Gastrocnemius medialis (tissue), 4 donors: ENCODE results near the gene MIPEP. TPM values are rescaled to one million over a fixed set of nuclear protein-coding genes. Genes with fewer than 3 reads are reported as not detected.

ENCODE experiments used
- ATAC-seq, 2 donors: fragments of 150-250 bp; one replicate each; pipeline ENCODE4 v1.9.1; 2016
- DNase-seq, 2 donors: peaks; one replicate each; pipeline ENCODE4 v3.0.0-alpha.2; 2019
- H3K27ac ChIP-seq, 4 donors: fragments of 200-600 bp; sonication (generic); 1 replicate in 1 of 4; 2 replicates in 3 of 4; pipeline ENCODE4 v1.5.1; 2016 to 2018; ENCODE audit warnings: mild to moderate bottlenecking in 2 of 4, moderate library complexity in 1 of 4
- H3K27me3 ChIP-seq, 3 donors: fragments of 200-600 bp; sonication (generic) in 2 of 3; 1 replicate in 1 of 3; 2 replicates in 2 of 3; pipeline versions ENCODE4 v1.5.1 to v1.6.0; 2016 to 2019; ENCODE audit warnings: mild to moderate bottlenecking in 1 of 3, moderate library complexity in 1 of 3
- H3K36me3 ChIP-seq, 2 donors: fragments of 200-600 bp; sonication (generic) in 1 of 2; one replicate each; pipeline ENCODE4 v1.5.1; 2017 to 2018
- H3K4me1 ChIP-seq, 2 donors: fragments of 200-600 bp; sonication (generic) in 1 of 2; one replicate each; pipeline ENCODE4 v1.5.1; 2016 to 2017; ENCODE audit warnings: mild to moderate bottlenecking in 2 of 2
- H3K4me3 ChIP-seq, 4 donors: fragments of 200-600 bp; sonication (generic) in 3 of 4; 1 replicate in 1 of 4; 2 replicates in 3 of 4; pipeline ENCODE4 v1.5.1; 2016 to 2019; ENCODE audit warnings: mild to moderate bottlenecking in 2 of 4
- H3K9me3 ChIP-seq, 3 donors: fragments of 200-600 bp; sonication (generic) in 2 of 3; 1 replicate in 1 of 3; 2 replicates in 2 of 3; pipeline ENCODE4 v1.5.1; 2016 to 2019
- CTCF ChIP-seq, 5 experiments: fragments of 450-650 bp in 3 of 5; fragments of 200-600 bp in 2 of 5; sonication (generic) in 2 of 5; IDR thresholded peaks in 4 of 5; conservative IDR thresholded peaks in 1 of 5; 1 replicate in 4 of 5; 2 replicates in 1 of 5; pipeline ENCODE4 v1.5.1; 2016 to 2019; ENCODE audit warnings: antibody characterized with exemption in 5 of 5, mild to moderate bottlenecking in 3 of 5, moderate library complexity in 3 of 5
- POLR2A ChIP-seq, 2 donors: fragments of 450-650 bp; IDR thresholded peaks; one replicate each; pipeline ENCODE4 v1.6.1; 2017; ENCODE audit warnings: antibody characterized with exemption in 2 of 2, mild to moderate bottlenecking in 2 of 2, moderate library complexity in 2 of 2
- in situ Hi-C, 4 donors: fragments of 200-750 bp; cut with MboI; loops; one replicate each; pipeline versions ENCODE4 v1.15.0 to v1.8.0; 2017; ENCODE audit warnings: low sequenced_read_pairs in 4 of 4
- intact Hi-C: fragments of 100-400 bp; cut with DNase I; formaldehyde crosslinking; loops from one replicate; pipeline ENCODE4 v1.15.1; 2023; ENCODE audit warnings: low total_unique reads
- total RNA-seq, 4 donors: library from RNA; depleted of rRNA; stranded (reverse); fragments of >200 nt; gene quantifications; one replicate each; pipeline versions ENCODE4 v1.1.0 to v1.2.3, GENCODE V29; 2016

The MIPEP gene
- total RNA-seq, 4 donors from 2014 or later: 9.2 to 23.1 (median 14.0) TPM

- no peak for TF ChIP-seq POLR2A (IDR thresholded peaks at IDR 0.05)
- TF ChIP-seq CTCF (IDR thresholded peaks at IDR 0.05 in 4 of 5, conservative IDR thresholded peaks at IDR 0.05 in 1 of 5): no peak
- Histone ChIP-seq H3K27me3 (no peaks in the 10 kb centered on the region), H3K36me3 (no peaks in the 10 kb centered on the region), H3K4me3 (no peak overlapping the region), H3K9me3 (no peaks in the 10 kb centered on the region), H3K27ac (no peak overlapping the region), H3K4me1 (no peaks in the 10 kb centered on the region)
- intact Hi-C loops: no loop called here
- ATAC-seq (no peak), DNase-seq (no peak)
- in situ Hi-C loops: no loop called here
Measured at GRCh38 chr13:23788459-23788858, 100.7 kb downstream of the MIPEP start.

- in situ Hi-C loops: no loop called here
- H3K9me3 ChIP-seq: no peaks in the 10 kb centered on the region
- intact Hi-C loops: no loop called here
- no peak overlapping the region for H3K27ac ChIP-seq
- no peak for ATAC-seq
- H3K27me3 ChIP-seq: no peaks in the 10 kb centered on the region
- TF ChIP-seq CTCF (IDR thresholded peaks at IDR 0.05 in 4 of 5, conservative IDR thresholded peaks at IDR 0.05 in 1 of 5) (no peak), POLR2A (IDR thresholded peaks at IDR 0.05) (no peak)
- H3K4me1 ChIP-seq: no peaks in the 10 kb centered on the region
- H3K36me3 ChIP-seq: no peaks in the 10 kb centered on the region
- H3K4me3 ChIP-seq: no peak overlapping the region
- no peak for DNase-seq
Measured at GRCh38 chr13:23787464-23787863, 101.7 kb downstream of the MIPEP start.

GRCh38 chr13:23786607-23787006 is 102.6 kb downstream of the MIPEP start:
- H3K9me3 ChIP-seq: no peaks in the 10 kb centered on the region

GRCh38 chr13:23778879-23779278 is 110.3 kb downstream of the MIPEP start:
- Histone ChIP-seq H3K27me3 (no peaks in the 10 kb centered on the region), H3K9me3 (no peaks in the 10 kb centered on the region), H3K4me1 (no peaks in the 10 kb centered on the region), H3K36me3 (no peaks in the 10 kb centered on the region), H3K4me3 (no peak overlapping the region), H3K27ac (no peak overlapping the region)
- TF ChIP-seq CTCF (IDR thresholded peaks at IDR 0.05 in 4 of 5, conservative IDR thresholded peaks at IDR 0.05 in 1 of 5) (no peak), POLR2A (IDR thresholded peaks at IDR 0.05) (no peak)
- intact Hi-C loops (no loop called here), in situ Hi-C loops (no loop called here)
- ATAC-seq (no peak), DNase-seq (no peak)

More at GRCh38 chr13:23786607-23787006, 102.6 kb downstream of the MIPEP start:
- Histone ChIP-seq H3K27me3 (no peaks in the 10 kb centered on the region), H3K4me3 (no peak overlapping the region), H3K4me1 (no peaks in the 10 kb centered on the region), H3K27ac (no peak overlapping the region), H3K36me3 (no peaks in the 10 kb centered on the region)
- intact Hi-C loops (no loop called here), in situ Hi-C loops (no loop called here)
- ATAC-seq (no peak), DNase-seq (no peak)
- TF ChIP-seq CTCF (IDR thresholded peaks at IDR 0.05 in 4 of 5, conservative IDR thresholded peaks at IDR 0.05 in 1 of 5) (no peak), POLR2A (IDR thresholded peaks at IDR 0.05) (no peak)

GRCh38 chr13:23778002-23778652 is 111.1 kb downstream of the MIPEP start:
- DNase-seq (no peak), ATAC-seq (no peak)
- H3K9me3 ChIP-seq: no peaks in the 10 kb centered on the region
- no peak for TF ChIP-seq POLR2A (IDR thresholded peaks at IDR 0.05)
- no peak for TF ChIP-seq CTCF (IDR thresholded peaks at IDR 0.05 in 4 of 5, conservative IDR thresholded peaks at IDR 0.05 in 1 of 5)
- H3K36me3 ChIP-seq: no peaks in the 10 kb centered on the region
- H3K4me3 ChIP-seq: no peak overlapping the region
- intact Hi-C loops: no loop called here
- in situ Hi-C loops: no loop called here
- H3K27me3 ChIP-seq: no peaks in the 10 kb centered on the region
- H3K4me1 ChIP-seq: no peaks in the 10 kb centered on the region
- H3K27ac ChIP-seq: no peak overlapping the region
